HCT116 (cell line): ENCODE measurements around the gene SLC6A13. TPM values are rescaled to one million over a fixed set of nuclear protein-coding genes. Genes with fewer than 3 reads are reported as not detected.

Experiments used
- ATAC-seq: fragments of 200-7000 bp; cut with Tn5 transposase; 2 replicates; pipeline ENCODE4 v1.9.1; 2020; ENCODE audit warnings: mild to moderate bottlenecking, moderate library complexity
- BruUV-seq: library from RNA; stranded (reverse); fragments of 400-500 nt; replicated peaks from 2 replicates; lab custom pipeline; 2021; lab: Mats Ljungman, UMichigan
- CTCF ChIA-PET: fragments of 300-600 bp; sonication (Branson Sonifier 250); formaldehyde crosslinking; loops from one replicate; lab custom pipeline; 2021; ENCODE audit warnings: antibody characterized with exemption; lab: Charles Lee
- POLR2A ChIA-PET: fragments of 300-600, 350-600 bp; sonication (Branson Sonifier 250); formaldehyde crosslinking; loops from one replicate; lab custom pipeline; 2021; ENCODE audit warnings: antibody characterized with exemption; lab: Charles Lee
- RAD21 ChIA-PET, 2 experiments: fragments of 300-600 bp; sonication (Branson Sonifier 250); formaldehyde crosslinking; loops; one replicate each; lab custom pipeline; 2023; ENCODE audit warnings: low total read pairs in 2 of 2; ENCODE audit not compliant: uncharacterized antibody in 2 of 2, unreplicated experiment in 2 of 2, low non-redundant PET in 1 of 2; lab: Charles Lee
- DNase-seq: peaks from one replicate; pipeline ENCODE4 v3.0.0-alpha.2; 2010; ENCODE audit warnings: low read depth, low spot score
- H2AFZ ChIP-seq: fragments of 200-600 bp; shearing (Covaris generic), sonication (generic); 2 replicates; pipeline ENCODE4 v1.6.1; 2017; ENCODE audit warnings: low read depth, mixed run types, mixed read lengths, antibody characterized with exemption, low read length; ENCODE audit not compliant: poor library complexity, severe bottlenecking
- H3K27ac ChIP-seq: 2 replicates; pipeline ENCODE4 v1.5.1; 2012; ENCODE audit warnings: low read depth, low read length
- H3K27me3 ChIP-seq: fragments of 200-600 bp; sonication (generic); 2 replicates; pipeline ENCODE4 v1.6.1; 2016; ENCODE audit warnings: mixed run types, low read length, mixed read lengths; ENCODE audit not compliant: insufficient read depth
- H3K36me3 ChIP-seq, 2 experiments: fragments of 200-500 bp in 1 of 2; fragments of 200-600 bp in 1 of 2; sonication (Bioruptor generic) in 1 of 2; sonication (generic) in 1 of 2; 2 replicates each; pipeline versions ENCODE4 v1.5.1 to v1.6.1; 2014 to 2016; ENCODE audit warnings: low read length in 2 of 2, inconsistent platforms in 1 of 2, mixed read lengths in 1 of 2, mixed run types in 1 of 2; ENCODE audit not compliant: insufficient read depth in 2 of 2, control insufficient read depth in 1 of 2
- H3K4me1 ChIP-seq, 2 experiments: fragments of 200-600 bp in 1 of 2; sonication (generic) in 1 of 2; 2 replicates each; pipeline versions ENCODE4 v1.5.1 to v1.6.1; 2012 to 2017; ENCODE audit warnings: low read length in 2 of 2, inconsistent platforms in 1 of 2, mild to moderate bottlenecking in 1 of 2, mixed read lengths in 1 of 2, mixed run types in 1 of 2, moderate library complexity in 1 of 2; ENCODE audit not compliant: insufficient read depth in 2 of 2, control insufficient read depth in 1 of 2
- H3K4me2 ChIP-seq: fragments of 200-600 bp; sonication (generic); 2 replicates; pipeline ENCODE4 v1.6.1; 2017; ENCODE audit warnings: mixed run types, low read length, mixed read lengths
- H3K4me3 ChIP-seq, 2 experiments: fragments of 200-600 bp in 1 of 2; sonication (generic) in 1 of 2; replicated peaks in 1 of 2; 2 replicates each; pipeline ENCODE4 v1.5.1; 2011 to 2016; ENCODE audit warnings: low read length in 2 of 2, control low read depth in 1 of 2, low read depth in 1 of 2, mild to moderate bottlenecking in 1 of 2, mixed read lengths in 1 of 2, mixed run types in 1 of 2
- H3K79me2 ChIP-seq: fragments of 200-600 bp; sonication (generic); 2 replicates; pipeline ENCODE4 v1.6.1; 2017; ENCODE audit warnings: mild to moderate bottlenecking, mixed run types, low read length, moderate library complexity, mixed read lengths; ENCODE audit not compliant: insufficient read depth
- H3K9ac ChIP-seq: fragments of 200-600 bp; sonication (generic); 2 replicates; pipeline ENCODE4 v1.6.1; 2016; ENCODE audit warnings: low read length, mixed read lengths
- H3K9me2 ChIP-seq: fragments of 200-600 bp; sonication (generic), shearing (Covaris generic); 2 replicates; pipeline ENCODE4 v1.6.1; 2017; ENCODE audit warnings: mixed run types, mild to moderate bottlenecking, moderate library complexity; ENCODE audit not compliant: insufficient read depth
- H3K9me3 ChIP-seq, 2 experiments: fragments of 200-500 bp in 1 of 2; fragments of 200-600 bp in 1 of 2; sonication (Bioruptor generic) in 1 of 2; sonication (generic) in 1 of 2; 2 replicates each; pipeline ENCODE4 v1.6.1; 2014 to 2017; ENCODE audit warnings: low read length in 2 of 2, mixed read lengths in 2 of 2, inconsistent platforms in 1 of 2, low read depth in 1 of 2, mild to moderate bottlenecking in 1 of 2, mixed run types in 1 of 2, moderate library complexity in 1 of 2; ENCODE audit not compliant: control insufficient read depth in 1 of 2, insufficient read depth in 1 of 2
- H4K20me1 ChIP-seq: fragments of 200-600 bp; sonication (generic), shearing (Covaris generic); 2 replicates; pipeline ENCODE4 v1.6.1; 2017; ENCODE audit warnings: mixed run types, mild to moderate bottlenecking, moderate library complexity; ENCODE audit not compliant: insufficient read depth
- CBX3 ChIP-seq: IDR thresholded peaks from 2 replicates; pipeline ENCODE4 v1.6.1; 2012; ENCODE audit warnings: low read depth
- CEBPB ChIP-seq: IDR thresholded peaks from 2 replicates; pipeline ENCODE4 v1.6.1; 2012; ENCODE audit warnings: low read depth
- ELF1 ChIP-seq: IDR thresholded peaks from 2 replicates; pipeline ENCODE4 v1.6.1; 2012; ENCODE audit warnings: low read depth, borderline replicate concordance
- EZH2 ChIP-seq: fragments of 200-600 bp; sonication (generic); IDR thresholded peaks from 2 replicates; pipeline ENCODE4 v1.6.1; 2017; ENCODE audit warnings: antibody characterized with exemption, mixed run types
- FOSL1 ChIP-seq: IDR thresholded peaks from 2 replicates; pipeline ENCODE4 v1.6.1; 2012; ENCODE audit warnings: low read depth
- JUND ChIP-seq: IDR thresholded peaks from 2 replicates; pipeline ENCODE4 v1.6.1; 2012
- YY1 ChIP-seq: IDR thresholded peaks from 2 replicates; pipeline ENCODE4 v1.6.1; 2011; ENCODE audit warnings: low read length, low read depth, moderate library complexity, mild to moderate bottlenecking; ENCODE audit not compliant: insufficient replicate concordance; ENCODE audit errors: extremely low read depth
- intact Hi-C: fragments of 100-400 bp; cut with micrococcal nuclease; formaldehyde crosslinking; loops from 2 replicates; pipeline ENCODE4 v1.10.0; 2022
- total RNA-seq: library from RNA; stranded (reverse); gene quantifications from one replicate; pipeline ENCODE4 v1.2.1, GENCODE V29; 2021; ENCODE audit not compliant: unreplicated experiment
- TF ChIP-seq, protein P1 (sequence below): IDR thresholded peaks from 2 replicates; pipeline ENCODE4 v1.6.1; 2012
- TF ChIP-seq, protein P2 (sequence below): IDR thresholded peaks from 2 replicates; pipeline ENCODE4 v1.6.1; 2011; ENCODE audit warnings: mild to moderate bottlenecking, low read length, moderate library complexity; ENCODE audit not compliant: insufficient replicate concordance; ENCODE audit errors: extremely low read depth
- TF ChIP-seq, protein P3 (sequence below): IDR thresholded peaks from 2 replicates; pipeline ENCODE4 v1.6.1; 2012

The SLC6A13 gene
- total RNA-seq, 1 experiment from 2014 or later, result 0.39 TPM

DNA sequence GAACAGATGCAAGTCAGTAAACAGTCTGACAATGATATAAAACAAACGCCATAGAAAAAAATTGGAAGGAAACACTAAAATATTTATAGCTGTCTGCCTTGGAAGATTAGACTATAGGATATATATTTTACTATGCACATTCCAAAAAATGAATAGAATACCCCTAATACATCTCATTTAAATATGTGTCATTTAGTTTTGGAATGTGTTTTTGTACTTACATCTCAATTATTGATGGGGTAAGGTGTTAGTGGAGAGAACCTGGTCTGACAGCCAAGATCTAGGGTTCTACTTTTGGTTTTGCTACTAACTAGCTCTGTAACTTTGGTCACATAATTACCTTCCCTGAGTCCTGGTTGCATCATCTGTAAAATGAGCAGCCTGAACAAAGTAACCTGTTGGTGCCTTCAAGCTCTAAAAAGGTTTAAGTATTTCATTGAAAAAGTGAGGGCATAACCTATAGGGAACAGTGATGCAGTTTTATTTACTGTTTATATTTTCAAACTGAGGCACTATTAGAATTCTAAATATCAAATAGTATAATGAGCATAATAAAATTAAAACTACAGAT lies 28.6 kb upstream of the SLC6A13 start:
- Histone ChIP-seq H3K9me3 (no peaks in the 10 kb centered on the region), H2AFZ (no peak overlapping the region), H3K4me2 (no peak overlapping the region), H4K20me1 (0 out of 2 replicates have a peak, but pooled peaks cover 3% of the 10 kb centered on the region), H3K9ac (no peak overlapping the region), H3K79me2 (no peaks in the 10 kb centered on the region), H3K9me2 (no peaks in the 10 kb centered on the region), H3K27ac (no peak overlapping the region), H3K4me1 (no peaks in the 10 kb centered on the region), H3K27me3 (no peaks in the 10 kb centered on the region), H3K4me3 (no peak overlapping the region), H3K36me3 (peaks cover 10 to 22% of the 10 kb centered on the region in 2 experiments)
- RAD21 ChIA-PET, result no interaction called here
- peak; percentile 35; the same call in 1 of the 2 replicates for TF ChIP-seq CEBPB
- TF ChIP-seq CBX3, result no peak
- ATAC-seq (no peak), DNase-seq (no peak)
- POLR2A ChIA-PET, result no interaction called here
- intact Hi-C loops, result no loop called here
- CTCF ChIA-PET, result no interaction called here
- BruUV-seq, result no TSS peak

DNA sequence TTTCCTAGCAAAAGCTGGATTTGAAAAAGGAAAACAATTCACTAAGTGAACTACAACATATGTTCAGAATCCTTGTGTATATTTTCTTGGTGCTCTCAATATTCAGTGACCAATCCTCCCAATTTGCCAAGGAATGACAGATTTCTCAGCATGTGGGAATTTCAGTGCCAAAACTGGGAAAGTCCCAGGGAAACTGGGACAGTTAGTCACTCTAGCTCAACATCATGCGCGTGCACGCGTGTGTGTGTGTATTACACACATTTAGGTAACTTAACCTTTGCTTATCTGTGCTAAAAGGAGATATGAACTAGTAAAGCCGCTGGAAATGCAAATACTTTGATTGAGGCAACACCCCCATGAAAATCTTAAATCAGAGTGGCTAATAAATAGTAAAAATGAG lies 26.1 kb upstream of the SLC6A13 start:
- 0 out of 2 replicates have a peak, but pooled peaks cover 3% of the 10 kb centered on the region for H4K20me1 ChIP-seq
- H3K4me2 ChIP-seq, result no peak overlapping the region
- ChIA-PET CTCF (no interaction called here), POLR2A (no interaction called here), RAD21 (no interaction called here)
- H2AFZ ChIP-seq, result no peak overlapping the region
- no TSS peak for BruUV-seq
- H3K27me3 ChIP-seq, result no peaks in the 10 kb centered on the region
- no peaks in the 10 kb centered on the region for H3K9me3 ChIP-seq
- ATAC-seq (no peak), DNase-seq (no peak)
- intact Hi-C loops, result no loop called here
- TF ChIP-seq ELF1, result no peak
- TF ChIP-seq JUND, result no peak
- TF ChIP-seq, protein P1, sequence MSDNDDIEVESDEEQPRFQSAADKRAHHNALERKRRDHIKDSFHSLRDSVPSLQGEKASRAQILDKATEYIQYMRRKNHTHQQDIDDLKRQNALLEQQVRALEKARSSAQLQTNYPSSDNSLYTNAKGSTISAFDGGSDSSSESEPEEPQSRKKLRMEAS, result no peak
- TF ChIP-seq, protein P2, sequence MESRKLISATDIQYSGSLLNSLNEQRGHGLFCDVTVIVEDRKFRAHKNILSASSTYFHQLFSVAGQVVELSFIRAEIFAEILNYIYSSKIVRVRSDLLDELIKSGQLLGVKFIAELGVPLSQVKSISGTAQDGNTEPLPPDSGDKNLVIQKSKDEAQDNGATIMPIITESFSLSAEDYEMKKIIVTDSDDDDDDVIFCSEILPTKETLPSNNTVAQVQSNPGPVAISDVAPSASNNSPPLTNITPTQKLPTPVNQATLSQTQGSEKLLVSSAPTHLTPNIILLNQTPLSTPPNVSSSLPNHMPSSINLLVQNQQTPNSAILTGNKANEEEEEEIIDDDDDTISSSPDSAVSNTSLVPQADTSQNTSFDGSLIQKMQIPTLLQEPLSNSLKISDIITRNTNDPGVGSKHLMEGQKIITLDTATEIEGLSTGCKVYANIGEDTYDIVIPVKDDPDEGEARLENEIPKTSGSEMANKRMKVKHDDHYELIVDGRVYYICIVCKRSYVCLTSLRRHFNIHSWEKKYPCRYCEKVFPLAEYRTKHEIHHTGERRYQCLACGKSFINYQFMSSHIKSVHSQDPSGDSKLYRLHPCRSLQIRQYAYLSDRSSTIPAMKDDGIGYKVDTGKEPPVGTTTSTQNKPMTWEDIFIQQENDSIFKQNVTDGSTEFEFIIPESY, result no peak
- TF ChIP-seq EZH2, result no peak
- TF ChIP-seq FOSL1, result no peak
- no peak for TF ChIP-seq CBX3
- TF ChIP-seq YY1, result no peak
- TF ChIP-seq, protein P3, sequence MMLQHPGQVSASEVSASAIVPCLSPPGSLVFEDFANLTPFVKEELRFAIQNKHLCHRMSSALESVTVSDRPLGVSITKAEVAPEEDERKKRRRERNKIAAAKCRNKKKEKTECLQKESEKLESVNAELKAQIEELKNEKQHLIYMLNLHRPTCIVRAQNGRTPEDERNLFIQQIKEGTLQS, result no peak
- H3K9ac ChIP-seq, result no peak overlapping the region
- H3K9me2 ChIP-seq, result no peaks in the 10 kb centered on the region
- H3K79me2 ChIP-seq, result no peaks in the 10 kb centered on the region
- no peak overlapping the region for H3K27ac ChIP-seq
- H3K4me3 ChIP-seq, result no peak overlapping the region
- H3K4me1 ChIP-seq, result no peaks in the 10 kb centered on the region
- H3K36me3 ChIP-seq, result peaks cover 15 to 26% of the 10 kb centered on the region in 2 experiments
